SK-MEL-5 (cell line): ENCODE data around the gene EPHB6. TPM values are rescaled to one million over a fixed set of nuclear protein-coding genes. Genes with fewer than 3 reads are reported as not detected.

ENCODE experiments used
- DNase-seq: peaks from one replicate; pipeline ENCODE4 v3.0.0-alpha.2; 2016; ENCODE audit warnings: low read depth, low spot score
- in situ Hi-C: cut with HindIII; loops from 2 replicates; pipeline ENCODE4 v1.10.0; 2016; ENCODE audit warnings: low sequenced_read_pairs, high pct_unique_total_duplicates, low pct_unique_long_range_greater_than_20kb
- total RNA-seq: library from RNA; depleted of rRNA; stranded (reverse); fragments of >200 nt; shearing (Covaris generic); gene quantifications from 2 replicates; pipeline ENCODE4 v1.2.3, GENCODE V29; 2014

The EPHB6 gene
- total RNA-seq, 1 experiment from 2014 or later, result 0.48 TPM

- DNase-seq, result no peak
- in situ Hi-C loops, result no loop called here
Measured at GRCh38 chr7:142856565-142857245, 1.8 kb downstream of the EPHB6 start.

- in situ Hi-C loops, result no loop called here
- no peak for DNase-seq
Measured at GRCh38 chr7:142857625-142858024, 2.7 kb downstream of the EPHB6 start.

- in situ Hi-C loops, result no loop called here
- no peak for DNase-seq
Measured at GRCh38 chr7:142859411-142859810, 4.5 kb downstream of the EPHB6 start.

GRCh38 chr7:142859829-142860228 is 5.0 kb downstream of the EPHB6 start:
- in situ Hi-C loops, result no loop called here
- peak; percentile 45 for DNase-seq

- DNase-seq, result no peak
- in situ Hi-C loops, result no loop called here
Measured at GRCh38 chr7:142860968-142861367, 6.1 kb downstream of the EPHB6 start.

GRCh38 chr7:142862351-142862750 is 7.5 kb downstream of the EPHB6 start:
- DNase-seq, result no peak
- in situ Hi-C loops, result no loop called here

GRCh38 chr7:142862786-142863400 is 8.0 kb downstream of the EPHB6 start:
- DNase-seq, result no peak
- in situ Hi-C loops, result no loop called here

GRCh38 chr7:142863891-142864685 is 9.2 kb downstream of the EPHB6 start:
- in situ Hi-C loops, result no loop called here
- DNase-seq, result no peak

- in situ Hi-C loops, result no loop called here
- DNase-seq, result no peak
Measured at GRCh38 chr7:142864980-142865747, 10.3 kb downstream of the EPHB6 start.

GRCh38 chr7:142865766-142866165 is 10.9 kb downstream of the EPHB6 start:
- in situ Hi-C loops, result no loop called here
- no peak for DNase-seq

GRCh38 chr7:142866361-142867096 is 11.7 kb downstream of the EPHB6 start:
- in situ Hi-C loops, result no loop called here
- DNase-seq, result peak; percentile 71

GRCh38 chr7:142867097-142867378 is 12.2 kb downstream of the EPHB6 start:
- DNase-seq, result no peak
- in situ Hi-C loops, result no loop called here

GRCh38 chr7:142867398-142868187 is 12.7 kb downstream of the EPHB6 start:
- in situ Hi-C loops, result no loop called here
- DNase-seq, result no peak

- DNase-seq, result no peak
- in situ Hi-C loops, result no loop called here
Measured at GRCh38 chr7:142868188-142868985, 13.5 kb downstream of the EPHB6 start.

- no peak for DNase-seq
- in situ Hi-C loops, result no loop called here
Measured at GRCh38 chr7:142868986-142869415, 14.1 kb downstream of the EPHB6 start.

- in situ Hi-C loops, result no loop called here
- DNase-seq, result no peak
Measured at GRCh38 chr7:142869434-142869833, 14.6 kb downstream of the EPHB6 start.
